Measurements from ENCODE around the gene MYO3B.

The MYO3B gene

DNA sequence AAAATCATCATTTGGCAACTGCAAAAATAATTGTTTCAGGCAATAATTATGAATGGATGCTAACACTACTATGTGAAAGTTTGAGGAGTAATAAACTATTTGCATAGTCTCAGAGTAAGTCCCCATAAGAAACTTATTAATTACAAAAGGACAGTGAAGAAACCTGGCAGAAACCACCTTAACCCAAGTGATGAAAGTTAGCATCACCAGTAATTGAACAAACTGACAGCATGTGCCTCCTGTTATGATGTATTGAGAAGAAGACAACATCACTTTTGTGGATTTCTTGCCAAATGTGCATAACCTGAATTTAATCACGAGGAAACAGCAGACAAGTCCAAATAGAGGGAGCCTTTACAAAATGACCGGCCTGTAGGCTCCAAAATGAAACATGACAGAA lies 353.9 kb downstream of the MYO3B start:
- Histone ChIP-seq H3F3A (ENCODE audit: insufficient read depth, low read length) (no peaks in the 10 kb centered on the region), H3K4me2 (ENCODE audit: low read depth, low read length) (no peak overlapping the region), H3K4me3 (ENCODE audit: low read length) (no peak overlapping the region), H3K9ac (ENCODE audit: low read length) (no peak overlapping the region), H3K79me2 (ENCODE audit: low read length) (no peaks in the 10 kb centered on the region), H3K27ac (ENCODE audit: low read length) (no peak overlapping the region), H3K27me3 (replicated peaks; ENCODE audit: insufficient read depth, low read length) (no peaks in the 10 kb centered on the region), H2AFZ (ENCODE audit: low read length) (no peak overlapping the region), H3K9me2 (replicated peaks; ENCODE audit: insufficient read depth, low read length) (no peaks in the 10 kb centered on the region), H3K4me1 (ENCODE audit: low read length) (no peaks in the 10 kb centered on the region), H4K20me1 (ENCODE audit: insufficient read depth, low read length) (no peaks in the 10 kb centered on the region), H3K9me3 (replicated peaks; ENCODE audit: insufficient read depth, low read length) (no peaks in the 10 kb centered on the region), H3K36me3 (replicated peaks; ENCODE audit: insufficient read depth, low read length) (no peaks in the 10 kb centered on the region)
- TF ChIP-seq EZH2 (optimal IDR thresholded peaks at IDR 0.05; ENCODE audit: low read depth, low read length) (no peak), EZH2phosphoT487 (IDR thresholded peaks at IDR 0.05; ENCODE audit: low read length) (no peak)
- TF ChIP-seq, protein P1, sequence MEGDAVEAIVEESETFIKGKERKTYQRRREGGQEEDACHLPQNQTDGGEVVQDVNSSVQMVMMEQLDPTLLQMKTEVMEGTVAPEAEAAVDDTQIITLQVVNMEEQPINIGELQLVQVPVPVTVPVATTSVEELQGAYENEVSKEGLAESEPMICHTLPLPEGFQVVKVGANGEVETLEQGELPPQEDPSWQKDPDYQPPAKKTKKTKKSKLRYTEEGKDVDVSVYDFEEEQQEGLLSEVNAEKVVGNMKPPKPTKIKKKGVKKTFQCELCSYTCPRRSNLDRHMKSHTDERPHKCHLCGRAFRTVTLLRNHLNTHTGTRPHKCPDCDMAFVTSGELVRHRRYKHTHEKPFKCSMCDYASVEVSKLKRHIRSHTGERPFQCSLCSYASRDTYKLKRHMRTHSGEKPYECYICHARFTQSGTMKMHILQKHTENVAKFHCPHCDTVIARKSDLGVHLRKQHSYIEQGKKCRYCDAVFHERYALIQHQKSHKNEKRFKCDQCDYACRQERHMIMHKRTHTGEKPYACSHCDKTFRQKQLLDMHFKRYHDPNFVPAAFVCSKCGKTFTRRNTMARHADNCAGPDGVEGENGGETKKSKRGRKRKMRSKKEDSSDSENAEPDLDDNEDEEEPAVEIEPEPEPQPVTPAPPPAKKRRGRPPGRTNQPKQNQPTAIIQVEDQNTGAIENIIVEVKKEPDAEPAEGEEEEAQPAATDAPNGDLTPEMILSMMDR (IDR thresholded peaks at IDR 0.05; ENCODE audit: low read length) = no peak
- no peak for DNase-seq

DNA sequence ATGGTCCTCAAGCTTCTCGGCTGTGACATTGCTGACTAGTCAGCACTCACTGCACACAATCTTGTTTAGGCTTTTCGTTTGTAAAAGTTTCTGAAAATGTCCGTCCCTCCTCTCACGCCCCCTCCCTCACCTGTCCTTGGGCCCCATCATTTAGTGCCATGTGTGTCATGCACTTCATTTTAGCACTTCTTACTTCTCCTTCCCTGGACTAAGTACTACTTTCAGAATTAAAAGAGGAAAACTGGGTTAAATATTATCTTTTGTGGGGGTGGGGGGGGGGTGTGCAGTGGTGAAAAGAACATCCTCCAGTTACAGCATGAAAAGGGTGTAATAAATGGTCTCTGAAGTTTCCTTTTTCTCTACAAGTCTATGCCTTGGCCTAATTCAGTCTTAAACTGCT lies 355.2 kb downstream of the MYO3B start:
- H3K4me1 ChIP-seq (ENCODE audit: low read length) = no peaks in the 10 kb centered on the region
- no peaks in the 10 kb centered on the region for H3K27me3 ChIP-seq (replicated peaks; ENCODE audit: insufficient read depth, low read length)
- no peaks in the 10 kb centered on the region for H3K9me2 ChIP-seq (replicated peaks; ENCODE audit: insufficient read depth, low read length)
- H3K4me2 ChIP-seq (ENCODE audit: low read depth, low read length) = no peak overlapping the region
- no peaks in the 10 kb centered on the region for H3K9me3 ChIP-seq (replicated peaks; ENCODE audit: insufficient read depth, low read length)
- no peaks in the 10 kb centered on the region for H3F3A ChIP-seq (ENCODE audit: insufficient read depth, low read length)
- no peak overlapping the region for H2AFZ ChIP-seq (ENCODE audit: low read length)
- no peak overlapping the region for H3K4me3 ChIP-seq (ENCODE audit: low read length)
- H3K36me3 ChIP-seq (replicated peaks; ENCODE audit: insufficient read depth, low read length) = no peaks in the 10 kb centered on the region
- no peak overlapping the region for H3K27ac ChIP-seq (ENCODE audit: low read length)
- DNase-seq = no peak
- TF ChIP-seq, protein P1 (IDR thresholded peaks at IDR 0.05; ENCODE audit: low read length) = no peak
- TF ChIP-seq EZH2 (optimal IDR thresholded peaks at IDR 0.05; ENCODE audit: low read depth, low read length) (no peak), EZH2phosphoT487 (IDR thresholded peaks at IDR 0.05; ENCODE audit: low read length) (no peak)
- no peaks in the 10 kb centered on the region for H4K20me1 ChIP-seq (ENCODE audit: insufficient read depth, low read length)
- H3K9ac ChIP-seq (ENCODE audit: low read length) = no peak overlapping the region
- no peaks in the 10 kb centered on the region for H3K79me2 ChIP-seq (ENCODE audit: low read length)

DNA sequence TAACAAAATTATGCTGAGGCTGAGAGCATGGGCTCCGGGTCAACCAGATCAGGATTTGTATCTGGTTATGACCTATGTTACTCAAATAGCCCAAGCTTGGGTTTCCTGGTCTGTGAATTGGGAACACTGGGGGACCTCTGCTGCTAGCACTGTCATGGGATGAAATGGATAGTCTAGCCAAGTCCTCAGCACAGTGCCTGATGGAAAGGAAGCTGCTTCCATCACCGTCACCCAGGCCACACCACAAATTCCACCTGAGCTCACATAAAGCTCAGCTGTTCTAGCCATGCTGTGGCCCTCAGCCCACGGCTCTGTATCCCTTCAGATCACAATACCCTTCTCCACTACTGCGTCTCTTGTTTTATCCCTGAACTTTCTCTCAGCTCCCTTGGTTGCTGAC lies 357.6 kb downstream of the MYO3B start:
- no peaks in the 10 kb centered on the region for H3K4me1 ChIP-seq (ENCODE audit: low read length)
- H3K9me3 ChIP-seq (replicated peaks; ENCODE audit: insufficient read depth, low read length) = no peaks in the 10 kb centered on the region
- no peaks in the 10 kb centered on the region for H3K9me2 ChIP-seq (replicated peaks; ENCODE audit: insufficient read depth, low read length)
- H3K4me3 ChIP-seq (ENCODE audit: low read length) = no peak overlapping the region
- no peaks in the 10 kb centered on the region for H3K36me3 ChIP-seq (replicated peaks; ENCODE audit: insufficient read depth, low read length)
- H3K27me3 ChIP-seq (replicated peaks; ENCODE audit: insufficient read depth, low read length) = no peaks in the 10 kb centered on the region
- no peak for DNase-seq
- H4K20me1 ChIP-seq (ENCODE audit: insufficient read depth, low read length) = no peaks in the 10 kb centered on the region
- TF ChIP-seq EZH2 (optimal IDR thresholded peaks at IDR 0.05; ENCODE audit: low read depth, low read length) (no peak), EZH2phosphoT487 (IDR thresholded peaks at IDR 0.05; ENCODE audit: low read length) (no peak)
- TF ChIP-seq, protein P1 (IDR thresholded peaks at IDR 0.05; ENCODE audit: low read length) = no peak
- H3K9ac ChIP-seq (ENCODE audit: low read length) = no peak overlapping the region
- H3K27ac ChIP-seq (ENCODE audit: low read length) = no peak overlapping the region
- H3K79me2 ChIP-seq (ENCODE audit: low read length) = no peaks in the 10 kb centered on the region
- no peak overlapping the region for H3K4me2 ChIP-seq (ENCODE audit: low read depth, low read length)
- H2AFZ ChIP-seq (ENCODE audit: low read length) = no peak overlapping the region
- H3F3A ChIP-seq (ENCODE audit: insufficient read depth, low read length) = no peaks in the 10 kb centered on the region
